K562 (cell line): ENCODE results near the gene AFF3. TPM values are rescaled to one million over a fixed set of nuclear protein-coding genes. Genes with fewer than 3 reads are reported as not detected.

Experiments
- ATAC-seq: fragments of 200-7000 bp; cut with Tn5 transposase; 3 replicates; pipeline ENCODE4 v1.9.1; 2020; ENCODE audit warnings: moderate library complexity
- BruUV-seq: library from RNA; stranded (reverse); fragments of 400-500 nt; replicated peaks from 2 replicates; lab custom pipeline; 2021; lab: Mats Ljungman, UMichigan
- CTCF ChIA-PET: fragments of 300-600 bp; formaldehyde crosslinking; extraction: SDS; loops from one replicate; lab custom pipeline; 2021; ENCODE audit warnings: low intra/inter-chr PET ratio; lab: Yijun Ruan, JAX
- POLR2A ChIA-PET: fragments of 300-600, 350-650 bp; sonication (Branson Sonifier 250); formaldehyde crosslinking; extraction: SDS; loops from one replicate; lab custom pipeline; 2021; ENCODE audit warnings: antibody characterized with exemption, inconsistent platforms; lab: Yijun Ruan, JAX
- DNase-seq, 4 experiments: peaks; one replicate each; pipeline versions ENCODE4 v3.0.0 to v3.0.0-alpha.2; 2011 to 2018; ENCODE audit warnings: low spot score in 3 of 4, mixed read lengths in 3 of 4; ENCODE audit errors: extremely low read depth in 1 of 4
- FAIRE-seq: peaks from 2 replicates; lab custom pipeline; 2011; peaks lifted over from hg19 to GRCh38; lab: Jason Lieb, UNC
- H2AFZ ChIP-seq: 2 replicates; pipeline ENCODE4 v1.6.0; 2011; ENCODE audit warnings: low read depth, low read length, control low read depth, inconsistent platforms
- H3K27ac ChIP-seq: fragments of 200-600 bp; 3 replicates; pipeline ENCODE4 v1.8.0; 2011; ENCODE audit warnings: low read depth, mild to moderate bottlenecking, control low read depth, inconsistent platforms, low read length, moderate library complexity, mixed read lengths; ENCODE audit errors: extremely low read depth
- H3K27me3 ChIP-seq, 2 experiments: fragments of 300-600 bp in 1 of 2; 2 replicates in 1 of 2; 3 replicates in 1 of 2; pipeline versions ENCODE4 v1.6.0 to v1.8.0; 2011; ENCODE audit warnings: inconsistent platforms in 2 of 2, low read length in 2 of 2, mild to moderate bottlenecking in 1 of 2, mixed read lengths in 1 of 2, moderate library complexity in 1 of 2; ENCODE audit not compliant: control insufficient read depth in 2 of 2, insufficient read depth in 2 of 2
- H3K36me3 ChIP-seq: fragments of 300-600 bp; 3 replicates; pipeline ENCODE4 v1.8.0; 2011; ENCODE audit warnings: mild to moderate bottlenecking, low read length, inconsistent platforms; ENCODE audit not compliant: control insufficient read depth, insufficient read depth
- H3K4me1 ChIP-seq, 2 experiments: fragments of 200-600 bp in 1 of 2; replicated peaks in 1 of 2; 2 replicates in 1 of 2; 3 replicates in 1 of 2; pipeline versions ENCODE4 v1.5.1 to v1.8.0; 2011; ENCODE audit warnings: inconsistent platforms in 2 of 2, low read length in 2 of 2, mild to moderate bottlenecking in 1 of 2, mixed read lengths in 1 of 2, moderate library complexity in 1 of 2; ENCODE audit not compliant: control insufficient read depth in 2 of 2, insufficient read depth in 2 of 2
- H3K4me2 ChIP-seq: 2 replicates; pipeline ENCODE4 v1.6.1; 2011; ENCODE audit warnings: low read length, control low read depth, inconsistent platforms, mixed read lengths; ENCODE audit not compliant: insufficient read depth
- H3K4me3 ChIP-seq: fragments of 200-600 bp; sonication (generic), shearing (Covaris generic); 2 replicates; pipeline ENCODE4 v1.5.1; 2016; ENCODE audit warnings: control low read depth, inconsistent platforms
- H3K79me2 ChIP-seq: fragments of 200-600 bp; 3 replicates; pipeline ENCODE4 v1.8.0; 2011; ENCODE audit warnings: low read length, inconsistent platforms; ENCODE audit not compliant: control insufficient read depth, insufficient read depth
- H3K9ac ChIP-seq, 2 experiments: 2 replicates each; pipeline versions ENCODE4 v1.6.0 to v1.6.1; 2011; ENCODE audit warnings: low read depth in 2 of 2, low read length in 2 of 2, control low read depth in 1 of 2, inconsistent platforms in 1 of 2, mild to moderate bottlenecking in 1 of 2, mixed read lengths in 1 of 2; ENCODE audit not compliant: insufficient read depth in 1 of 2
- H3K9me1 ChIP-seq: one replicate; pipeline ENCODE4 v1.6.0; 2011; ENCODE audit warnings: inconsistent platforms, mild to moderate bottlenecking, low read length, moderate library complexity; ENCODE audit not compliant: control insufficient read depth, insufficient read depth
- H3K9me3 ChIP-seq: replicated peaks from 2 replicates; pipeline ENCODE4 v1.5.1; 2011; ENCODE audit warnings: low read depth, low read length, inconsistent platforms; ENCODE audit not compliant: control insufficient read depth, insufficient read depth
- H4K20me1 ChIP-seq: replicated peaks from 2 replicates; pipeline ENCODE4 v1.6.1; 2011; ENCODE audit warnings: low read length, inconsistent platforms, mixed read lengths; ENCODE audit not compliant: control insufficient read depth, insufficient read depth
- GABPA ChIP-seq: fragments of 200-800 bp; sonication (Bioruptor generic); conservative IDR thresholded peaks from 2 replicates; pipeline ENCODE4 v1.6.1; 2016; ENCODE audit warnings: low read depth, missing genetic modification characterization, missing compliant biosample characterization
- HDAC6 ChIP-seq: IDR thresholded peaks from 2 replicates; pipeline ENCODE4 v1.6.1; 2012; ENCODE audit warnings: low read depth, mild to moderate bottlenecking, control low read depth, inconsistent platforms, low read length, moderate library complexity
- KLF16 ChIP-seq: IDR thresholded peaks from 2 replicates; pipeline ENCODE4 v1.6.1; 2016; ENCODE audit warnings: antibody characterized with exemption
- MLX ChIP-seq, 2 experiments: fragments of 450-650 bp in 1 of 2; sonication (generic) in 1 of 2; formaldehyde crosslinking; conservative IDR thresholded peaks; 2 replicates each; pipeline versions ENCODE4 v1.4.0 to v1.8.1; 2020 to 2022; ENCODE audit warnings: mild to moderate bottlenecking in 1 of 2, missing genetic modification reagents in 1 of 2
- SLC30A9 ChIP-seq: fragments of 250-450 bp; sonication (Bioruptor Pico); IDR thresholded peaks from 2 replicates; pipeline ENCODE4 v1.8.0; 2022; ENCODE audit warnings: mild to moderate bottlenecking, moderate library complexity
- TRIM24 ChIP-seq, 2 experiments: fragments of 450-650 bp; IDR thresholded peaks; 2 replicates each; pipeline ENCODE4 v1.6.1; 2016
- ZBTB1 ChIP-seq: sonication (generic); formaldehyde crosslinking; IDR thresholded peaks from 2 replicates; pipeline ENCODE4 v1.8.1; 2023; ENCODE audit warnings: missing genetic modification reagents, low read depth, mild to moderate bottlenecking, borderline replicate concordance
- ZBTB11 ChIP-seq, 3 experiments: fragments of 200-800 bp in 1 of 3; fragments of 250-450 bp in 1 of 3; fragments of 450-650 bp in 1 of 3; sonication (Bioruptor Pico) in 1 of 3; sonication (Bioruptor generic) in 1 of 3; formaldehyde crosslinking in 1 of 3; IDR thresholded peaks; 2 replicates each; pipeline versions ENCODE4 v1.6.1 to v1.8.0; 2016 to 2022; ENCODE audit warnings: mild to moderate bottlenecking in 2 of 3, missing genetic modification characterization in 2 of 3, missing compliant biosample characterization in 1 of 3, moderate library complexity in 1 of 3
- ZNF174 ChIP-seq: fragments of 250-450 bp; sonication (Bioruptor Pico); IDR thresholded peaks from 2 replicates; pipeline ENCODE4 v1.4.0; 2020; ENCODE audit warnings: mild to moderate bottlenecking
- ZNF668 ChIP-seq: fragments of 250-450 bp; sonication (Bioruptor Pico); IDR thresholded peaks from 2 replicates; pipeline ENCODE4 v1.8.0; 2022; ENCODE audit warnings: mild to moderate bottlenecking, inconsistent platforms
- WGBS: fragments of 100-300 bp; shearing (Covaris generic); methylation state at CpG from one replicate; pipeline ENCODE4 v1.1.6; 2016; ENCODE audit warnings: low coverage, mixed read lengths; ENCODE audit not compliant: insufficient coverage; ENCODE audit errors: missing lambda C conversion rate; 5-methylcytosine and 5-hydroxymethylcytosine counted together
- in situ Hi-C: fragments of 300-500 bp; cut with MboI; formaldehyde crosslinking; loops from 4 replicates; pipeline ENCODE4 v1.15.0; 2018; ENCODE audit warnings: inconsistent platforms, mixed read lengths
- intact Hi-C: fragments of 100-400 bp; cut with micrococcal nuclease; formaldehyde crosslinking; loops from 2 replicates; pipeline ENCODE4 v1.14.2; 2022
- polyA plus RNA-seq, 8 experiments: library from polyadenylated mRNA; depleted of rRNA in 4 of 8; stranded (reverse) in 5 of 8; unstranded in 3 of 8; fragments of >200 nt; fragmentation: Nextera tagmentation in 2 of 8; fragmentation: Illumina TruSeq in 1 of 8; extraction: Ambion mirVana in 2 of 8; extraction: Trizol in 1 of 8; gene quantifications; 2 replicates each; pipeline versions ENCODE4 v1.2.1 to v1.2.3, GENCODE V29; 2011 to 2014; ENCODE audit warnings: inconsistent platforms in 1 of 8, missing spikeins in 1 of 8
- total RNA-seq, 7 experiments: library from RNA; depleted of rRNA in 6 of 7; stranded (reverse); fragments of >200 nt in 6 of 7; fragmentation: Illumina TruSeq in 2 of 7; extraction: Trizol in 2 of 7; gene quantifications; 2 replicates each; pipeline versions ENCODE4 v1.2.1 to v1.2.3, GENCODE V29; 2011 to 2021; ENCODE audit warnings: low replicate concordance in 1 of 7
- TF ChIP-seq, protein P1 (sequence below): fragments of 450-650 bp; formaldehyde crosslinking; IDR thresholded peaks from 2 replicates; pipeline ENCODE4 v1.4.0; 2020; ENCODE audit warnings: mild to moderate bottlenecking, mixed read lengths
- TF ChIP-seq, protein P2 (sequence below): fragments of 450-650 bp; IDR thresholded peaks from 2 replicates; pipeline ENCODE4 v1.6.1; 2016; ENCODE audit warnings: mild to moderate bottlenecking

AFF3 gene
- total and polyA plus RNA-seq, 9 of the 15 experiments (the other 6 are each of a cell fraction or from before 2014, with no cell fraction given) = 0.02 to 0.11 TPM; not detected in 7

DNA sequence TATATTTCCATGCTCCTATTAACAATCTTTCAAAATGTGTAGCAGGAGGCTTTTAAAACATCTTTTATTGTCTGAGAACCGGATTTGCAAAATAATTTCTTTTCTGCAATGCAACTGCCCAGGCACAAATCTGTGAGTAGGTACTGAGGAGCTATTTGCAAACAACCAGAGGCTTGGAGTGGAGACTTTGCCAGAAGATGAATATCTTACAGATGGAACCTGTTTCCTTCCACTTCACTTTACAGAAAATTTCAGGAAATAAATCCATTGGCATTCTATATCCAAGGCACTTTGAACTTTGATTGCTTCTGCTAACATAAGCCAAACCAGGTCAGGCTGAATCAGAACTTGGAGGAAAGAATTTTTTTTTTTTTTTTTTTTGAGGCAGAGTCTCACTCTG is 415.2 kb downstream of the AFF3 start:
- no peak overlapping the region for H3K27ac ChIP-seq
- H3K9me1 ChIP-seq = no peaks in the 10 kb centered on the region
- in situ Hi-C loops = no loop called here
- WGBS = 0% methylated on average over 1 of the region's 1 CpG
- ChIA-PET CTCF (no interaction called here), POLR2A (no interaction called here)
- no peaks in the 10 kb centered on the region for H3K9me3 ChIP-seq
- no peaks in the 10 kb centered on the region for H3K36me3 ChIP-seq
- H3K9ac ChIP-seq = no peak overlapping the region
- ATAC-seq = no peak
- H3K79me2 ChIP-seq = no peaks in the 10 kb centered on the region
- no peaks in the 10 kb centered on the region; a peak in 1 of 5 replicates for H3K27me3 ChIP-seq
- intact Hi-C loops = loop anchor here (10.0 kb wide), 1 partner anchor 518 kb away; no protein-coding TSS in a partner anchor
- no peak overlapping the region for H2AFZ ChIP-seq
- no peak overlapping the region for H3K4me3 ChIP-seq
- H3K4me2 ChIP-seq = no peak overlapping the region
- FAIRE-seq = no peak
- BruUV-seq = no TSS peak
- no peak for DNase-seq
- H3K4me1 ChIP-seq = no peaks in the 10 kb centered on the region
- no peaks in the 10 kb centered on the region for H4K20me1 ChIP-seq
- TF ChIP-seq, protein P1, sequence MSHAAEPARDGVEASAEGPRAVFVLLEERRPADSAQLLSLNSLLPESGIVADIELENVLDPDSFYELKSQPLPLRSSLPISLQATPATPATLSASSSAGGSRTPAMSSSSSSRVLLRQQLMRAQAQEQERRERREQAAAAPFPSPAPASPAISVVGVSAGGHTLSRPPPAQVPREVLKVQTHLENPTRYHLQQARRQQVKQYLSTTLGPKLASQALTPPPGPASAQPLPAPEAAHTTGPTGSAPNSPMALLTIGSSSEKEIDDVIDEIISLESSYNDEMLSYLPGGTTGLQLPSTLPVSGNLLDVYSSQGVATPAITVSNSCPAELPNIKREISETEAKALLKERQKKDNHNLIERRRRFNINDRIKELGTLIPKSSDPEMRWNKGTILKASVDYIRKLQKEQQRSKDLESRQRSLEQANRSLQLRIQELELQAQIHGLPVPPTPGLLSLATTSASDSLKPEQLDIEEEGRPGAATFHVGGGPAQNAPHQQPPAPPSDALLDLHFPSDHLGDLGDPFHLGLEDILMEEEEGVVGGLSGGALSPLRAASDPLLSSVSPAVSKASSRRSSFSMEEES (CRISPR knock-in tag) = no peak
- TF ChIP-seq, protein P2, sequence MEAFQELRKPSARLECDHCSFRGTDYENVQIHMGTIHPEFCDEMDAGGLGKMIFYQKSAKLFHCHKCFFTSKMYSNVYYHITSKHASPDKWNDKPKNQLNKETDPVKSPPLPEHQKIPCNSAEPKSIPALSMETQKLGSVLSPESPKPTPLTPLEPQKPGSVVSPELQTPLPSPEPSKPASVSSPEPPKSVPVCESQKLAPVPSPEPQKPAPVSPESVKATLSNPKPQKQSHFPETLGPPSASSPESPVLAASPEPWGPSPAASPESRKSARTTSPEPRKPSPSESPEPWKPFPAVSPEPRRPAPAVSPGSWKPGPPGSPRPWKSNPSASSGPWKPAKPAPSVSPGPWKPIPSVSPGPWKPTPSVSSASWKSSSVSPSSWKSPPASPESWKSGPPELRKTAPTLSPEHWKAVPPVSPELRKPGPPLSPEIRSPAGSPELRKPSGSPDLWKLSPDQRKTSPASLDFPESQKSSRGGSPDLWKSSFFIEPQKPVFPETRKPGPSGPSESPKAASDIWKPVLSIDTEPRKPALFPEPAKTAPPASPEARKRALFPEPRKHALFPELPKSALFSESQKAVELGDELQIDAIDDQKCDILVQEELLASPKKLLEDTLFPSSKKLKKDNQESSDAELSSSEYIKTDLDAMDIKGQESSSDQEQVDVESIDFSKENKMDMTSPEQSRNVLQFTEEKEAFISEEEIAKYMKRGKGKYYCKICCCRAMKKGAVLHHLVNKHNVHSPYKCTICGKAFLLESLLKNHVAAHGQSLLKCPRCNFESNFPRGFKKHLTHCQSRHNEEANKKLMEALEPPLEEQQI = no peak
- no peak for TF ChIP-seq GABPA (tag)
- TF ChIP-seq ZBTB1 (CRISPR knock-in tag) = no peak
- no peak for TF ChIP-seq HDAC6
- TF ChIP-seq SLC30A9 (CRISPR knock-in tag) = no peak
- TF ChIP-seq ZNF668 = no peak
- no peak for TF ChIP-seq TRIM24 (IDR thresholded peaks at IDR 0.05)
- no peak for TF ChIP-seq KLF16
- no peak for TF ChIP-seq ZBTB11 (CRISPR knock-in tag; IDR thresholded peaks at IDR 0.05)
- no peak for TF ChIP-seq MLX (CRISPR knock-in tag; conservative IDR thresholded peaks at IDR 0.05)
- no peak for TF ChIP-seq ZNF174 (CRISPR knock-in tag)
